Left forelimb (tissue), 1 donor: Measurements from ENCODE around the gene ZCWPW2.

ENCODE experiments used
- DNase-seq: peaks from one replicate; pipeline ENCODE4 v3.0.0-alpha.2; 2018; ENCODE audit warnings: low spot score

The ZCWPW2 gene

GRCh38 chr3:28376424-28376823, 27.9 kb downstream of the ZCWPW2 start:
- DNase-seq, result no peak

GRCh38 chr3:28386049-28386448, 37.5 kb downstream of the ZCWPW2 start:
- no peak for DNase-seq

GRCh38 chr3:28388978-28389377, 40.5 kb downstream of the ZCWPW2 start:
- DNase-seq, result no peak

- no peak for DNase-seq
Observed at GRCh38 chr3:28399206-28399605, 50.7 kb downstream of the ZCWPW2 start.

GRCh38 chr3:28406241-28406640, 57.7 kb downstream of the ZCWPW2 start:
- DNase-seq, result no peak

GRCh38 chr3:28449398-28449797, 100.9 kb downstream of the ZCWPW2 start:
- no peak for DNase-seq

- DNase-seq, result no peak
Observed at GRCh38 chr3:28462866-28463265, 114.3 kb downstream of the ZCWPW2 start.

- no peak for DNase-seq
Observed at GRCh38 chr3:28467414-28467813, 118.9 kb downstream of the ZCWPW2 start.

- no peak for DNase-seq
Observed at GRCh38 chr3:28476194-28476593, 127.7 kb downstream of the ZCWPW2 start.

- DNase-seq, result no peak
Observed at GRCh38 chr3:28476764-28477163, 128.2 kb downstream of the ZCWPW2 start.

- no peak for DNase-seq
Observed at GRCh38 chr3:28485164-28485563, 136.6 kb downstream of the ZCWPW2 start.

GRCh38 chr3:28495301-28495700, 146.8 kb downstream of the ZCWPW2 start:
- DNase-seq, result no peak

GRCh38 chr3:28502397-28502937, 153.9 kb downstream of the ZCWPW2 start:
- DNase-seq, result no peak

GRCh38 chr3:28504976-28505375, 156.5 kb downstream of the ZCWPW2 start:
- no peak for DNase-seq

- DNase-seq, result no peak
Observed at GRCh38 chr3:28521663-28522062, 173.1 kb downstream of the ZCWPW2 start.

- no peak for DNase-seq
Observed at GRCh38 chr3:28542351-28542750, 193.8 kb downstream of the ZCWPW2 start.

GRCh38 chr3:28544236-28544635, 195.7 kb downstream of the ZCWPW2 start:
- no peak for DNase-seq

- DNase-seq, result no peak
Observed at GRCh38 chr3:28544831-28545230, 196.3 kb downstream of the ZCWPW2 start.

GRCh38 chr3:28547677-28548076, 199.2 kb downstream of the ZCWPW2 start:
- no peak for DNase-seq

GRCh38 chr3:28553175-28553574, 204.7 kb downstream of the ZCWPW2 start:
- no peak for DNase-seq

GRCh38 chr3:28556195-28556594, 207.7 kb downstream of the ZCWPW2 start:
- DNase-seq, result no peak

GRCh38 chr3:28564211-28564610, 215.7 kb downstream of the ZCWPW2 start:
- no peak for DNase-seq

GRCh38 chr3:28569357-28569756, 220.8 kb downstream of the ZCWPW2 start:
- no peak for DNase-seq

- no peak for DNase-seq
Observed at GRCh38 chr3:28574036-28574435, 225.5 kb downstream of the ZCWPW2 start.
